H9 (cell line): ENCODE data around the gene TNPO3. TPM values are rescaled to one million over a fixed set of nuclear protein-coding genes. Genes with fewer than 3 reads are reported as not detected.

Experiments
- DNase-seq: peaks from one replicate; pipeline ENCODE4 v3.0.0-alpha.2; 2017
- H2AFZ ChIP-seq: one replicate; pipeline ENCODE4 v1.6.1; 2013; ENCODE audit warnings: mild to moderate bottlenecking, low read length, control low read depth, moderate library complexity
- H2AK5ac ChIP-seq: 2 replicates; pipeline ENCODE4 v1.6.1; 2013; ENCODE audit warnings: low read length, control low read depth, mixed read lengths; ENCODE audit not compliant: insufficient read length
- H2BK120ac ChIP-seq: one replicate; pipeline ENCODE4 v1.6.1; 2013; ENCODE audit warnings: low read depth, mild to moderate bottlenecking, low read length, control low read depth, inconsistent platforms; ENCODE audit not compliant: poor library complexity, severe bottlenecking
- H2BK12ac ChIP-seq: 2 replicates; pipeline ENCODE4 v1.6.1; 2013; ENCODE audit warnings: low read length, control low read depth, mixed read lengths, low read depth; ENCODE audit not compliant: insufficient read length
- H2BK15ac ChIP-seq: 2 replicates; pipeline ENCODE4 v1.6.1; 2013; ENCODE audit warnings: low read depth, low read length, control low read depth
- H2BK20ac ChIP-seq: one replicate; pipeline ENCODE4 v1.6.1; 2013; ENCODE audit warnings: low read depth, mild to moderate bottlenecking, low read length, control low read depth, inconsistent platforms; ENCODE audit not compliant: poor library complexity, severe bottlenecking
- H2BK5ac ChIP-seq: 2 replicates; pipeline ENCODE4 v1.6.1; 2013; ENCODE audit warnings: low read length, control low read depth, mixed read lengths; ENCODE audit not compliant: insufficient read length
- H3K14ac ChIP-seq: 2 replicates; pipeline ENCODE4 v1.6.1; 2013; ENCODE audit warnings: low read length, control low read depth; ENCODE audit not compliant: insufficient read depth
- H3K18ac ChIP-seq: 2 replicates; pipeline ENCODE4 v1.6.1; 2013; ENCODE audit warnings: low read depth, mild to moderate bottlenecking, mixed read lengths, low read length, control low read depth; ENCODE audit not compliant: insufficient read length
- H3K23ac ChIP-seq: 2 replicates; pipeline ENCODE4 v1.6.1; 2013; ENCODE audit warnings: low read length, control low read depth, mixed read lengths, low read depth; ENCODE audit not compliant: insufficient read length
- H3K23me2 ChIP-seq: 2 replicates; pipeline ENCODE4 v1.6.1; 2013; ENCODE audit warnings: low read depth, mild to moderate bottlenecking, mixed read lengths, low read length, control low read depth; ENCODE audit not compliant: insufficient read length, poor library complexity, severe bottlenecking
- H3K27ac ChIP-seq: 2 replicates; pipeline ENCODE4 v1.5.1; 2013; ENCODE audit warnings: low read length, control low read depth, mixed read lengths, low read depth; ENCODE audit not compliant: insufficient read length
- H3K27me3 ChIP-seq: 2 replicates; pipeline ENCODE4 v1.6.1; 2013; ENCODE audit warnings: low read length, control low read depth, inconsistent platforms; ENCODE audit not compliant: insufficient read depth
- H3K4ac ChIP-seq: 2 replicates; pipeline ENCODE4 v1.6.1; 2013; ENCODE audit warnings: low read depth, mild to moderate bottlenecking, control low read depth, inconsistent platforms, low read length, moderate library complexity
- H3K4me1 ChIP-seq: 2 replicates; pipeline ENCODE4 v1.6.1; 2013; ENCODE audit warnings: low read length, control low read depth, inconsistent platforms; ENCODE audit not compliant: insufficient read depth
- H3K4me2 ChIP-seq: 2 replicates; pipeline ENCODE4 v1.6.1; 2013; ENCODE audit warnings: low read length, control low read depth, mixed read lengths; ENCODE audit not compliant: insufficient read length, insufficient read depth
- H3K56ac ChIP-seq: 2 replicates; pipeline ENCODE4 v1.6.1; 2013; ENCODE audit warnings: low read depth, mild to moderate bottlenecking, mixed read lengths, low read length, control low read depth; ENCODE audit not compliant: insufficient read length
- H3K79me1 ChIP-seq: 2 replicates; pipeline ENCODE4 v1.6.1; 2013; ENCODE audit warnings: low read depth, mild to moderate bottlenecking, moderate library complexity, low read length, control low read depth, inconsistent platforms; ENCODE audit not compliant: insufficient read depth, poor library complexity, severe bottlenecking
- H3K79me2 ChIP-seq: 2 replicates; pipeline ENCODE4 v1.6.1; 2013; ENCODE audit warnings: low read length, control low read depth, inconsistent platforms; ENCODE audit not compliant: insufficient read depth
- H3K9ac ChIP-seq: 2 replicates; pipeline ENCODE4 v1.6.1; 2013; ENCODE audit warnings: low read length, control low read depth, mixed read lengths; ENCODE audit not compliant: insufficient read length; ENCODE audit errors: extremely low read depth
- H3K9me3 ChIP-seq: one replicate; pipeline ENCODE4 v1.6.1; 2013; ENCODE audit warnings: low read depth, low read length, inconsistent platforms; ENCODE audit not compliant: control insufficient read depth
- H3T11ph ChIP-seq: one replicate; pipeline ENCODE4 v1.6.1; 2013; ENCODE audit warnings: mild to moderate bottlenecking, low read length, control low read depth, inconsistent platforms
- H4K20me1 ChIP-seq: one replicate; pipeline ENCODE4 v1.6.1; 2013; ENCODE audit not compliant: control insufficient read depth, insufficient read length, insufficient read depth
- H4K5ac ChIP-seq: 2 replicates; pipeline ENCODE4 v1.6.1; 2013; ENCODE audit warnings: low read depth, mild to moderate bottlenecking, mixed read lengths, low read length, control low read depth; ENCODE audit not compliant: insufficient read length
- H4K8ac ChIP-seq: replicated peaks from 2 replicates; pipeline ENCODE4 v1.6.1; 2013; ENCODE audit warnings: low read length, control low read depth, mixed read lengths, low read depth; ENCODE audit not compliant: insufficient read length
- H4K91ac ChIP-seq: 2 replicates; pipeline ENCODE4 v1.6.1; 2013; ENCODE audit warnings: low read depth, mild to moderate bottlenecking, moderate library complexity, mixed read lengths, low read length, control low read depth; ENCODE audit not compliant: insufficient read length
- H3K27ac Mint-ChIP-seq, 3 experiments: 2 replicates in 2 of 3; 3 replicates in 1 of 3; pipeline ENCODE4 v1.8.0; 2020 to 2021; ENCODE audit warnings: mixed read lengths in 3 of 3, mild to moderate bottlenecking in 1 of 3, moderate library complexity in 1 of 3
- H3K27me3 Mint-ChIP-seq: 2 replicates; pipeline ENCODE4 v1.8.0; 2021; ENCODE audit warnings: low read depth, mild to moderate bottlenecking, moderate library complexity, mixed read lengths
- H3K36me3 Mint-ChIP-seq, 3 experiments: 2 replicates in 2 of 3; 3 replicates in 1 of 3; pipeline ENCODE4 v1.8.0; 2020 to 2021; ENCODE audit warnings: low read depth in 3 of 3, mixed read lengths in 3 of 3; ENCODE audit not compliant: insufficient read depth in 1 of 3
- H3K4me1 Mint-ChIP-seq, 2 experiments: 2 replicates each; pipeline ENCODE4 v1.8.0; 2020; ENCODE audit warnings: mixed read lengths in 2 of 2
- H3K4me3 Mint-ChIP-seq, 2 experiments: 2 replicates in 1 of 2; 3 replicates in 1 of 2; pipeline ENCODE4 v1.8.0; 2020 to 2021; ENCODE audit warnings: mild to moderate bottlenecking in 2 of 2, mixed read lengths in 2 of 2, moderate library complexity in 1 of 2
- H3K9me3 Mint-ChIP-seq, 2 experiments: 2 replicates in 1 of 2; 3 replicates in 1 of 2; pipeline ENCODE4 v1.8.0; 2020; ENCODE audit warnings: mild to moderate bottlenecking in 2 of 2, mixed read lengths in 2 of 2, moderate library complexity in 1 of 2
- WGBS: extraction: QIAGEN DNeasy Blood & Tissue Kit; methylation state at CpG from one replicate; pipeline ENCODE4 v1.1.7; 2013; ENCODE audit warnings: missing lambda C conversion rate, low lambda C conversion rate, mixed read lengths; ENCODE audit not compliant: insufficient read length; ENCODE audit errors: extremely low coverage; 5-methylcytosine and 5-hydroxymethylcytosine counted together
- total RNA-seq: library from RNA; stranded (reverse); gene quantifications from 2 replicates; pipeline ENCODE4 v1.2.1, GENCODE V29; 2021
- TF ChIP-seq, protein P1 (sequence below): fragments of 200-600 bp; sonication (generic); conservative IDR thresholded peaks from 3 replicates; pipeline ENCODE4 v1.8.0; 2021; ENCODE audit warnings: antibody characterized with exemption, mild to moderate bottlenecking

TNPO3 gene
- total RNA-seq, 1 experiment from 2014 or later: 90.1 TPM

DNA sequence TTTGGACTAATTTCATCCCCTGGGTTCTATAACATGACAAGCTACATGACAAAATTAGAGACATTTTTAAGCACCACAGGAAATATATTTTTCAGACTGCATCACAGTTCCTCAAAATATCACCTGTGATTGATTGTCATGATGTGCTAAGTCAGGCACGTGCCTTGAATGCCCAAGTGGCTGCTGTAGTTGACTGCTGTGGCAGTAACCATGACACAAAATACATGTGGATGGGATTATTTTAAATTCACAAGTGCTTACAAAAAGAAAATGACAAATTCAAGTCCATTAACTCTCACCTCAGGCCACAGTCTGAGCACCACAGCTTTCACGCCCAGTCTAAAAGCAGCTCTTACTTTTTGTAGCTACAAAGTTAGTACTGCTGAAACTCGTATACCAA lies 45.5 kb downstream of the TNPO3 start:
- Histone ChIP-seq H4K8ac (no peak overlapping the region), H3K4ac (no peak overlapping the region), H3T11ph (no peak overlapping the region), H3K23ac (no peak overlapping the region), H3K14ac (no peak overlapping the region), H3K9ac (no peak overlapping the region), H2BK120ac (no peak overlapping the region), H4K20me1 (no peaks in the 10 kb centered on the region), H2BK5ac (no peak overlapping the region), H4K91ac (no peak overlapping the region), H3K56ac (no peak overlapping the region), H3K18ac (no peak overlapping the region), H2BK20ac (no peak overlapping the region), H3K4me2 (no peak overlapping the region), H2BK12ac (no peak overlapping the region), H3K23me2 (no peaks in the 10 kb centered on the region), H2AFZ (no peak overlapping the region), H3K27me3 (no peaks in the 10 kb centered on the region), H3K79me1 (peaks cover 3% of the 10 kb centered on the region), H3K27ac (no peak overlapping the region), H2AK5ac (no peak overlapping the region), H2BK15ac (no peak overlapping the region), H3K79me2 (no peaks in the 10 kb centered on the region), H4K5ac (no peak overlapping the region), H3K4me1 (no peaks in the 10 kb centered on the region), H3K9me3 (no peaks in the 10 kb centered on the region)
- Mint-ChIP-seq H3K36me3 (peaks cover 17 to 49% (median 36%) of the 10 kb centered on the region in 3 experiments; a peak in 6 of 7 replicates), H3K4me3 (no peak overlapping the region), H3K4me1 (no peaks in the 10 kb centered on the region), H3K27me3 (no peaks in the 10 kb centered on the region), H3K27ac (no peak overlapping the region), H3K9me3 (no peaks in the 10 kb centered on the region)
- TF ChIP-seq, protein P1, sequence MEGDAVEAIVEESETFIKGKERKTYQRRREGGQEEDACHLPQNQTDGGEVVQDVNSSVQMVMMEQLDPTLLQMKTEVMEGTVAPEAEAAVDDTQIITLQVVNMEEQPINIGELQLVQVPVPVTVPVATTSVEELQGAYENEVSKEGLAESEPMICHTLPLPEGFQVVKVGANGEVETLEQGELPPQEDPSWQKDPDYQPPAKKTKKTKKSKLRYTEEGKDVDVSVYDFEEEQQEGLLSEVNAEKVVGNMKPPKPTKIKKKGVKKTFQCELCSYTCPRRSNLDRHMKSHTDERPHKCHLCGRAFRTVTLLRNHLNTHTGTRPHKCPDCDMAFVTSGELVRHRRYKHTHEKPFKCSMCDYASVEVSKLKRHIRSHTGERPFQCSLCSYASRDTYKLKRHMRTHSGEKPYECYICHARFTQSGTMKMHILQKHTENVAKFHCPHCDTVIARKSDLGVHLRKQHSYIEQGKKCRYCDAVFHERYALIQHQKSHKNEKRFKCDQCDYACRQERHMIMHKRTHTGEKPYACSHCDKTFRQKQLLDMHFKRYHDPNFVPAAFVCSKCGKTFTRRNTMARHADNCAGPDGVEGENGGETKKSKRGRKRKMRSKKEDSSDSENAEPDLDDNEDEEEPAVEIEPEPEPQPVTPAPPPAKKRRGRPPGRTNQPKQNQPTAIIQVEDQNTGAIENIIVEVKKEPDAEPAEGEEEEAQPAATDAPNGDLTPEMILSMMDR: no peak
- DNase-seq: no peak
- no CpG with 5 or more reads among the region's 3 CpGs for WGBS
